ENCODE results near the gene SSH2.

Gene SSH2

DNA sequence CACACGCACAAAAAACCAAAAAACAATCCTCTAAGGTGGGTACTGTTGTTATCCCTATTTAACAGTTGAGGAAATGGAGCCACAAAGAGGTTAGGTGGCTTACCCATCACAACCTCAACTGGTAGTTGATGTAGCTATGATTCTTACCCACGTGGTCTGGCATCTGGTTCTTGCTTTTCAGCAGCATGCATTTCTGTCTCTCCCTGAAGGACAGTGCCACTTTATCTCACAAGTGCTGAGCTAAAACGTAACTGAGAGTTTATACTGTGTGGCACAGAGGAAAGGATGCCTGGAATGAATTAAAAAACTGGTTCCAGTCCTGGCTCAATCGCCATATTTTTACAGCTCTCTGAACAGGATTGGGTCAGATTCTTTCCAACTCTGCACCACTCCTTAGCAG is 305.4 kb downstream of the SSH2 start:
- no peak for DNase-seq (ENCODE audit: low read depth)

GRCh38 chr17:29623283-29623647 is 306.8 kb downstream of the SSH2 start:
- DNase-seq (ENCODE audit: low read depth), result no peak

DNA sequence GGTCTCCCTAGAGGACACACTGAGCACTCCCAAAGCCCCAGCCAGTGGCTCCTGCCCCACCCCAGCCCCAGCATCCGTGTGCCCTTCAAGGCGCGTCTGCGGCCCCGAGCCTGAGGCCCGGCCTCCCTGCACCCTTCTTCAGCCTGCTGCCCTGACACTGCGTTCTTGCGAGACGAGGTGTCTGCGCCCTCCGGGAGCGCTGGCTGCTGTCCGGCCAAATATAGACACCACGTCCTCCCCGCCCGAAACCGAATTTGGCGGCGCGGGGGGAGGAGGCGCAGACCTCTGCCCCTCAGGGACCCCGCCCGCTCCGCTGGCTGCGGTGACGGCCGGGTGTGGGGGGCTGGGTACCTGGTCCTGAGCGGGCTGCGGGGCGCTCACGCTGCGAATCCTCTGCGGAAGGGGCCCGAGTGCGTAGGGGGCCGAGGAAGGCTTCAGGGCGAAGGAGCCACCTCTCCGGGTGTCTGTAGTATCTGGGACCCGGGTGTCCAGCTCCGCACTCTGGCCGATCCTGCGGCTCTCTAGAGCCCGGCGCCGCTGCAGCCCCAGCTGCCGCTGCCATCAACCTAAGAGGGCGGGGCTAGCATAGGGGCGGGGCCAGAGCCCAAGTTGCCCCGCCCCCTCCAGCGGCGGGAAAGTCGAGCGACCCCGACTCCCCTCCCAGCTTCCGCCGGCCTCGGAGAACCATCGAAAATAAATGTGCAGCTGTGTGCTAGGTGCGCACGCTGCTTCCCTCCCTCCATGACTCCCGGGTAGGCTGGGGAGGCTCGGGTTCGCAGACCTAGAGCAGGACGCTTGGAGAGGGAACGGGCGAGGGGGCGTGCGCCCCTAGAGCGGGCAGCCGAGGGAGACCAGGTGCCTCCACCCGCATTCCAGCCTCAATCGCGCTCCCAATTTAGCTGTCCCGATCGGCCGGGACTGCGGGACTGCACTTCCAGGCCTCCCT is 307.4 kb downstream of the SSH2 start, which contains the start of gene CORO6:
CORO6 (minus strand) TSS at position 576 of the 946 bp plus-strand sequence. CDS start 1,491 bp downstream, outside the sequence.
- DNase-seq (ENCODE audit: low read depth), result peak; percentile 59

DNA sequence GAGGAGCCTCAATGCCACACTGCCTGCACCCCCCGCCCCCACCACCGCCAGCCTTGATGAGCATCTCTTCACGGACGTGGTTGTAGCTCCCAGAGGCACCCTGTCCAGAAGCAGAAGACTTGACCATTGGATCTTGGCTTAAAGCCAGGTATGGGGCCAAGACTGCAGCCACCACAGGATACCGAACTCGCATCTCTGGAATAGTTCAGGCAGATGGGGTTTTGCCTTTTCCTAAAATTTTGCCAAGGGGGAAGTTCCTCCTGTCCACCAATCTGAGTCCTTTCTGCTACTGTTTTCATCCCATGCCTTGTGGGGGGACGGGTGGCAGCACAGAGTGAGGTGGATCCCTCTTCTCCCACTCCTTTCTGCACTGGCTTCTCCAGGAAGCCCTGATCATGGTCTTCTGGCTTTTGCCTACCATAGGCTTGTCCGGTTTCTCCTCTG is 308.3 kb downstream of the SSH2 start:
- no peak for DNase-seq (ENCODE audit: low read depth)

- DNase-seq (ENCODE audit: low read depth), result no peak
Observed at GRCh38 chr17:29620779-29621500, 309.1 kb downstream of the SSH2 start.

DNA sequence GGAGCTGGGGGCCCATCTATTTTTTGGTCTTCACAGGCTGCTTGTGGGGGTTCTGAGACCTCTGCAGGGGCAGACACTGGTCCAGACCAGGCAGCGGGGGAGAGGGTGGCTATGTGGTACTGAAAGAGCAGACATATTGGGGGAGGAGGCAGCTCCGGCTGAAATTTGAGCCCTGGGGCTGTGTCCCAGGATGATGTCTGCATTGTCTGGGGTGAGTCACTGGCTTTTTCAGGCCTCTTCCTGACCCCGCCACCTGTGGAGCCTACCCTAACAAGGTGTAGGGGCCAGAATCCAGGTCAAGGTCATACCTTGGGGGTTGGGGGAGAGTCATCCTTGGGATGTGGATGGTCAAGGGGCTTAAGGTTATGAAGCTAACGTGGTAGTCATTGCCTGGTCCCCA is 309.8 kb downstream of the SSH2 start:
- DNase-seq (ENCODE audit: low read depth), result no peak

- no peak for DNase-seq (ENCODE audit: low read depth)
Observed at GRCh38 chr17:29619251-29619650, 310.8 kb downstream of the SSH2 start.

GRCh38 chr17:29618272-29619065 is 311.6 kb downstream of the SSH2 start:
- no peak for DNase-seq (ENCODE audit: low read depth)

DNA sequence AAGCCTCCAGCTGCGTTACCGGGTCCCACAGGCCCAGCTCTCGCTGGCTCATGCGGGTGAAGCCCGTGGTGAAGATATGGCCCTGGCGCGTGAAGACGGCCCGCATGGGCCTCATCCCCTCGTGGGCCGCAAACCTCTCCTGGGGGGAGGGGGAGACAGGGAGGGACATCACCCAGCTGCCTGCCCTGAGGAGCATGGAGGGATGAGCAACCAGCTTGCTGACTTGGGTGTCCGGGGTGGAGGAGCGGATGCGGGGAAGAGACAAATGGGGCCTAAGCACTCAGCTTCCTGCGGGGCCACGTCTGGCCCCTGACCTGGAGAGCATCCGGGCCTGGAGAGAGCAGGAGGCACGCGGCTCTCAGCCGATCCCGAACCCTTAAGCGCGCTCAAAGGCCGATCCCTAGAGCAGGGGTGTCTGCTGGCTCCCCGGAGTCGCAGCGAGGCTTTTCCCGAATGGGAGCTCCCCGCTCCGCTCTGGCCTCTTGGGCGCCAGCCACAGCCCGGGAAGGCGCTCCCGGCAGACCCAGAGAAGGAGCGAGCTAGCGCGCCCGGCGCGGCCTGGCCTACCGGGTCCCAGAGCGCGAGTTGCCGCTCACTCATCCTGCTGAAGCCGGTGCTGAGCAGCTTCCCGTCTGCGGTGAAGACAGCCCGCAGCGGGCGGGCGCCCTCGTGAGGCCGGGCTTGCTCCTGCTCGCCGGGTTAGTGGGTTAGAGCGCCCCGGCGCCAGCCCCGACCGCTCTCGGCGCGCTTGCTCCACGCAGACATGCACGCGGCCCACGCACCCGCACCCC is 312.4 kb downstream of the SSH2 start:
- DNase-seq (ENCODE audit: low read depth), result peak; percentile 89

- peak; percentile 85 for DNase-seq (ENCODE audit: low read depth)
Observed at GRCh38 chr17:29617125-29617480, 312.9 kb downstream of the SSH2 start.

DNA sequence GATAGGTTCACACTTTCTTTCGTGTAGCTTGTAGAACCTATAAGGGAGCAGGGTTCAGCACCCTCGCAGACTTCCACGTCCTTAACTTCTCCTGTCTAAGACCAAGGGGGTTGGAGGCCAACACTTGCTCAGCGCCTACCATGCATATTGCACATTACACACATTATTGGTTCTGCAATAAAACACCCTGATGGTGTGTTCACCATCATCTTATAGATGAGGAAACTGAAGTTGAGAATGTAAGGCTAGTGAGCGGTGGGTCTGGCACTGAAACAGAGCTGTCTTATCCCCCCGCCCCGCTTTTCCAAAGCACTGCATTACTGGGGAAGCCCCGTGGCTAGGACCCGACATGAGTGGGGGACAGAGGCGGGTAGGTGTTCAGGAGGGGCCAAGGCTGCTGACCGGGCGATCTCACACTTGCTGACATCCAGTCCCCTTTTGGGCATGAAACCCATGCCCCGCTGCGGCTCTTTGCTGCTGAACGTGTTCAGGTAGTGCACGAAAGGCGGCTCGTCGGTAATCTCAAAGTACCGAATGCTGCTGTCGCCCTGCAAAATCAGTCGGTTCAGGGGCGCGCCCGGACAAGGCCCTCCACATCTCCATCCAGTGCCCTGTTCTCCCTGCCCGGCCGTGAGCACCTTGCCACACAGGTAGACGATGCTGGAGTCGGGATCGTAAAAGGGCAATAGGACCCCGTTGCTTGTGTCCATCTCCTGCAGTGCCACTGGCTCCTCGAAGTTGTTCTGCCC is 313.6 kb downstream of the SSH2 start:
- DNase-seq (ENCODE audit: low read depth), result no peak

- DNase-seq (ENCODE audit: low read depth), result peak; percentile 79
Observed at GRCh38 chr17:29615492-29616299, 314.3 kb downstream of the SSH2 start.

- DNase-seq (ENCODE audit: low read depth), result no peak
Observed at GRCh38 chr17:29615048-29615385, 315.0 kb downstream of the SSH2 start.

DNA sequence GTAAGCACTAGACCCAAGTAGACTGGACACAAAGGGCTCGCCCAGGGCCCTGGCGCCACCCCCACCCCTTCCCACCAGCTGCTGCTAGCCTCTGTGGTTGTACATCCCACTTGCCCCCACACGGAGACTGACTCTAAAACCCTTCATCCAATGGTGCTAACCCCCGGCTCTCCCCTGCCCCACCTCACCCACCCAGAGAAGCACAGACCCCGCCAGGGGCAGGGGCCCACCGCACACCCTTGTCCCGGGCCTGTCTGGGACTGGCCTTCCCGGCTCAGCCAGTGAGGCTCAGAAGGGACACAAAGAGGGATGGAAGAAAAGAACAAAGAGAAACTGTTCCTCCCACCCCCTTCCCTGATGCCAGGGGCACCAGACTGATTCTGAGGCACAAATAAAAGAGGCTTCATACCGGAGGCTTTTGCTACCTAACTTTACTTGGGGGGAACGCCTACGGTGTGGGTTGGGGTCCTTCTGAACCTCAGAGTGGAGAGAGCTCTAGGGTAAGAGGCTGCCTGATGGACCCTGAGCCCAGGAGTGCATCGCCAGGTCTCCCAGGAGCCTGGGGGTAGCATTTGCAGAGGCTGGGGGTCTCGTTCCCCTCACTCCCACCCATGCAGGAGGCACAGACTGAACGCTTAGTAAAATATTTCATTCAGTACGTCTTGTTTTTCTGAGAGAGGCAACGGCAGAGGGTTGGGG is 315.5 kb downstream of the SSH2 start:
- no peak for DNase-seq (ENCODE audit: low read depth)

- DNase-seq (ENCODE audit: low read depth), result no peak
Observed at GRCh38 chr17:29613856-29614255, 316.2 kb downstream of the SSH2 start.

GRCh38 chr17:29613352-29613837 is 316.6 kb downstream of the SSH2 start:
- peak; percentile 86 for DNase-seq (ENCODE audit: low read depth)

DNA sequence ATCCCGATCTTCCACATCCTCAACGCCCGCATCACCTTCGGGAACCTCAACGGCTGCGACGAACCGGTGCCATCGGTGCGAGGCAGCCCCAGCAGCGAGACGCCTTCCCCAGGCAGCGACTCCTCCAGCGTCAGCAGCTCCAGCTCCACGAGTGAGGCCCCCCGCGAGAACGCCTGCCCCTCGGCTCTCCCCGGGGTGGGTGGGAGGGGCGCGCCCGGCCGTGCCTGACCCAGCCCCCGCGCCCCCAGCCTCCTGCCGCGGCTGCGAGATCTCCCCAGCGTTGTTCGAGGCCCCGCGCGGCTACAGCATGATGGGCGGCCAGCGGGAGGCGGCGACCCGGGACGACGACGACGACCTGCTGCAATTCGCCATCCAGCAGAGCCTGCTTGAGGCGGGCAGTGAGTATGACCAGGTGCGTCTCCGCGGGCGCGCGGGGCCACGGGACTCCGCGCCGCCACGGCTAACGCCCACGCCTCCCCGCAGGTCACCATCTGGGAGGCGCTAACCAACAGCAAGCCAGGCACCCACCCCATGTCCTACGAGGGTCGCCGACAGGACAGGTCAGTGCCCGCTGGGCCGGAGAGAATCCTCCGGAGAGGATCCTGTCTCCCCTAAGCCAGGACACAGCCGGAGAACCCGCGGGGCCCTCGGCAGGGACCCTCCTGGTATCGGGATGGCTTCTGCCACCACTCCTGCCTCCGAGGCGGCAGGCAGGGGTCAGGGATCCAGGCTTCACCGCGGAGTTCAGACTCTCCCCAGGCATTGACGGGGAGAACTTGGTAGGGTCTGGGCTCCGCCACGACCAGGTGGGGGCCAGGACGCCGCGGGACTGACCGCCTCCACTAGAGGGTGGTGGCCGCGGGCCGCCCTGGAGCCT is 317.4 kb downstream of the SSH2 start:
- no peak for DNase-seq (ENCODE audit: low read depth)

DNA sequence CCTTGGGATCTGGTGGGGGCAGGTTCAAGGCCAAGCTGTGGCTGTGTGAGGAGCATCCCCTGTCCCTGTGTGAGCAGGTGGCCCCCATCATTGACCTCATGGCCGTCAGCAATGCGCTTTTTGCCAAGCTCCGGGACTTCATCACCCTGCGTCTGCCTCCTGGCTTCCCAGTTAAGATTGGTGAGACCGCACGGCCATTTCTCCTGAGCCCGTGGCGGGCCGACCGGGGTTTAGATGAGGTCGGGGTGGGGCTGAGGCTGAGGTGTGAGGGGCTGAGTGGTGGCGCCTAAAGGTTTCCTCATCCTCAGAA is 318.0 kb downstream of the SSH2 start:
- DNase-seq (ENCODE audit: low read depth), result no peak

All from stimulated activated CD4-positive, alpha-beta T cell treated with anti-CD3 and anti-CD28 coated beads, Interleukin-2, amount 100 ng/mL, for 4 hours (primary cell).